GM12801 (cell line): ENCODE data around the gene PRR14L.

Source experiments
- TF ChIP-seq, protein P1 (sequence below): IDR thresholded peaks from one replicate; pipeline ENCODE4 v1.5.1; 2011; ENCODE audit warnings: control low read depth; ENCODE audit not compliant: insufficient read length; ENCODE audit errors: extremely low read depth

The PRR14L gene

GRCh38 chr22:31661851-31662667 is 87.9 kb downstream of the PRR14L start, which contains the start of gene PISD:
Gene PISD, minus strand, starts transcription at chr22:31662215. Its CDS starts 7 bp downstream, at chr22:31662208.
- TF ChIP-seq, protein P1, sequence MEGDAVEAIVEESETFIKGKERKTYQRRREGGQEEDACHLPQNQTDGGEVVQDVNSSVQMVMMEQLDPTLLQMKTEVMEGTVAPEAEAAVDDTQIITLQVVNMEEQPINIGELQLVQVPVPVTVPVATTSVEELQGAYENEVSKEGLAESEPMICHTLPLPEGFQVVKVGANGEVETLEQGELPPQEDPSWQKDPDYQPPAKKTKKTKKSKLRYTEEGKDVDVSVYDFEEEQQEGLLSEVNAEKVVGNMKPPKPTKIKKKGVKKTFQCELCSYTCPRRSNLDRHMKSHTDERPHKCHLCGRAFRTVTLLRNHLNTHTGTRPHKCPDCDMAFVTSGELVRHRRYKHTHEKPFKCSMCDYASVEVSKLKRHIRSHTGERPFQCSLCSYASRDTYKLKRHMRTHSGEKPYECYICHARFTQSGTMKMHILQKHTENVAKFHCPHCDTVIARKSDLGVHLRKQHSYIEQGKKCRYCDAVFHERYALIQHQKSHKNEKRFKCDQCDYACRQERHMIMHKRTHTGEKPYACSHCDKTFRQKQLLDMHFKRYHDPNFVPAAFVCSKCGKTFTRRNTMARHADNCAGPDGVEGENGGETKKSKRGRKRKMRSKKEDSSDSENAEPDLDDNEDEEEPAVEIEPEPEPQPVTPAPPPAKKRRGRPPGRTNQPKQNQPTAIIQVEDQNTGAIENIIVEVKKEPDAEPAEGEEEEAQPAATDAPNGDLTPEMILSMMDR, result no peak

DNA sequence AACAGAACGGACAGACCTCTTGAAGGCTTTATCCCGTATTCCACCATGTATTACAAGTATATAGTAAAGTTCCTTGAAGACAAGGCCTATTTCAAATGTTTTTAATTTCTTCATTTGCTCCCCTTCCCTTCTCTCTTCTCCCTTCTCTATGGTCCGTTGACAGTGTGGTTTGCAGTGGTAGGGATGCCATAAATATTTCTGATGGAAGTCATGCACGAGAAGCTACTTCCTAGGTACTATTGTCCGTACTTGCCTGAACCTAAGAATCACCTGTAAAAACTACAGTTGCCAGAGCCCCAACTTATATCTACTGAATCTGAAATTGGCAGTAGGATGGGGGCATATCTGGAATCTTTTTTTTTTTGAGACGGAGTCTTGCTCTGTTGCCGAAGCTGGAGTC is 90.7 kb downstream of the PRR14L start:
- TF ChIP-seq, protein P1, result no peak

GRCh38 chr22:31654408-31654807 is 95.5 kb downstream of the PRR14L start:
- TF ChIP-seq, protein P1, result no peak

DNA sequence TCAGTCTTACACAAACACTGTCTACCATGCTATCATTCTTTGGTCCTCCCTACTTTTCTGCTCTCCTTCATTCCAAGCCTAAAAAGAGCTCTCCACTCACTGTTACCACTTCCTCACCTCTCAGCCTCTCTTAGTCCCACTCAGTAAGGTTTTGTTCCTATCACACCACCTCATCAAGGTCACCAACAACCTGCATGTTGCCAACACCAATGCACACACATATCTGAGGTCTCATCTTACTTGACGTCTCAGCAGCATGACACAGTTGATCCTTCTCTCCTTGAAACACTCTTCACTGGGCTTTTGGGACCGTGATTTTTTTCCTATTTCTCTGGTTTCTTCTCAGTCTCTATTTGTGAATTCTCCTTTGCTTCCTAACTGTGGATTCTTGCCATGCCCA is 96.0 kb downstream of the PRR14L start:
- TF ChIP-seq, protein P1, result no peak

DNA sequence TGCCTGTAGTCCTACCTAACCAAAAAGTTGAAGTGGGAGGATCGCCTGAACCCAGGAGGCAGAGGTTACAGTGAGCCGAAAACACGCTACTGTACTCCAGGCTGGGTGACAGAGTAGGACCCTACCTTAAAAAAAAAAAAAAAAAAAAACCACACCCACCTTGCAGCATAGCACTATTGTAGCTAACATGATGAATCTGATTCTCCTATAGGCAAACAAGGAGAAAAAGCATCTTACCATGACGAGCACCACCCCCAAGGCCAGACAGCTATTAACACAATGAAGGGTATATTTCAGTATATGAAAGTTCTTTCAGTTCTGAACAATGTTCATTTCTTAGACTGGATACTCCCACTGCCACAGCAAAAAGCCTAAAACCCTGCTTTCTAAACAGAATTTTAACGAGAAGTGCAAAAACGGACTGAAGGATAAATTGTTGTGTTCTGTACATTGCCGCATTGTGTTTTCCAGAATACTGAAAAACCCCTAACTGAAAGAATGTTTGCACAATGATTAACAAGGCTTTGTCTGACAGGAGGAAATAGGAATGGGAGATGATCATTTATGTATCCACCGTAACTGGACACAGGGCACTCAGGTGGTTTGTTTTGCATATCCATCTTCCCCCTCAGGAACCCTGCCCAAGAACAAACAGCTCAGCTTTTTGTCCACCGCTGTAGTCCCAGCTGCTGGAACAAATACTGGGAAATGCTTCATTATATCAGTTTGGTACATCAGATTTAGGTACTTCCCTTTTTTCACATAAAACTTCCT is 96.8 kb downstream of the PRR14L start:
- TF ChIP-seq, protein P1, result no peak

DNA sequence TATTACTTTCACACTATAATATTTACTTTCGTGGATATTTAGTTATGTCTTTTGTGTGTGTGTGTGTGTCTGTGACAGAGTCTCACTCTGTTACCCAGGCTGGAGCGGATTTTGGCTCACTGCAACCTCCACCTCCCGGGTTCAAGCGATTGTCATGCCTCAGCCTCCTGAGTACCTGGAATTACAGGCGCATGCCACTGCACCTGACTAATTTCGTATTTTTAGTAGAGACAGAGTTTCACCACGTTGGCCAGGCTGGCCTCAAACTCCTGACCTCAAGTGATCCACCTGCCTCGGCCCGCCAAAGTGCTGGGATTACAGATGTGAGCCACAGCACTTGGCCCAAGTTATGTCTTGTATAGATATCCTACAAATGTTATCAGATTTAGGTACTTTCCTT is 97.8 kb downstream of the PRR14L start:
- TF ChIP-seq, protein P1, result no peak

DNA sequence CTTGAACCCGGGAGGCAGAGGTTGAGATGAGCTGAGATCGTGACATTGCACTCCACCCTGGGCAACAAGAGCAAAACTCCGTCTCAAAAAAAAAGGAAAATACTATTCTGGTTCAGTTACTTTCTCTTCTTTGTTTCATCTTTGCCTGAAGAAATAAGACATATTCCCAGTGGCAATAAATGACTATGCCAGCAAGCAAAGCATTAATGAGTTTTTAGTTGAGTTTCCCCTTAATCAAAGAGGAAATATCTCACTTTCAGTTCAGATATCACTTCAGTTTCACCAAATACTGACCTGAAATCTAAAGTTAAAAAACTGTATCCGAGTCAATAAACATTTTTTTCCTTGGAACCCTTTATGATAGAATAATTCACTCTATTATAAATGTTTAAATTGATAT is 98.3 kb downstream of the PRR14L start:
- TF ChIP-seq, protein P1, result no peak
